ENCODE results near the gene IPO7.

- TF ChIP-seq EP300 (IDR thresholded peaks at IDR 0.05; ENCODE audit: borderline replicate concordance), result no peak
- TF ChIP-seq TAF1 (IDR thresholded peaks at IDR 0.05; ENCODE audit: low read depth), result no peak
- no peak for TF ChIP-seq CREB1 (IDR thresholded peaks at IDR 0.05; ENCODE audit: low read depth)
- no peak for TF ChIP-seq RAD21 (IDR thresholded peaks at IDR 0.05; ENCODE audit: low read depth)
- TF ChIP-seq EGR1 (IDR thresholded peaks at IDR 0.05), result no peak
- TF ChIP-seq MAX (IDR thresholded peaks at IDR 0.05), result no peak
- TF ChIP-seq, protein P1, sequence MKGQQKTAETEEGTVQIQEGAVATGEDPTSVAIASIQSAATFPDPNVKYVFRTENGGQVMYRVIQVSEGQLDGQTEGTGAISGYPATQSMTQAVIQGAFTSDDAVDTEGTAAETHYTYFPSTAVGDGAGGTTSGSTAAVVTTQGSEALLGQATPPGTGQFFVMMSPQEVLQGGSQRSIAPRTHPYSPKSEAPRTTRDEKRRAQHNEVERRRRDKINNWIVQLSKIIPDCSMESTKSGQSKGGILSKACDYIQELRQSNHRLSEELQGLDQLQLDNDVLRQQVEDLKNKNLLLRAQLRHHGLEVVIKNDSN (IDR thresholded peaks at IDR 0.05), result no peak
- TF ChIP-seq TEAD4 (IDR thresholded peaks at IDR 0.05), result no peak
- no peak for TF ChIP-seq ZBTB7A (IDR thresholded peaks at IDR 0.05; ENCODE audit: low read depth)
- TF ChIP-seq, protein P2, sequence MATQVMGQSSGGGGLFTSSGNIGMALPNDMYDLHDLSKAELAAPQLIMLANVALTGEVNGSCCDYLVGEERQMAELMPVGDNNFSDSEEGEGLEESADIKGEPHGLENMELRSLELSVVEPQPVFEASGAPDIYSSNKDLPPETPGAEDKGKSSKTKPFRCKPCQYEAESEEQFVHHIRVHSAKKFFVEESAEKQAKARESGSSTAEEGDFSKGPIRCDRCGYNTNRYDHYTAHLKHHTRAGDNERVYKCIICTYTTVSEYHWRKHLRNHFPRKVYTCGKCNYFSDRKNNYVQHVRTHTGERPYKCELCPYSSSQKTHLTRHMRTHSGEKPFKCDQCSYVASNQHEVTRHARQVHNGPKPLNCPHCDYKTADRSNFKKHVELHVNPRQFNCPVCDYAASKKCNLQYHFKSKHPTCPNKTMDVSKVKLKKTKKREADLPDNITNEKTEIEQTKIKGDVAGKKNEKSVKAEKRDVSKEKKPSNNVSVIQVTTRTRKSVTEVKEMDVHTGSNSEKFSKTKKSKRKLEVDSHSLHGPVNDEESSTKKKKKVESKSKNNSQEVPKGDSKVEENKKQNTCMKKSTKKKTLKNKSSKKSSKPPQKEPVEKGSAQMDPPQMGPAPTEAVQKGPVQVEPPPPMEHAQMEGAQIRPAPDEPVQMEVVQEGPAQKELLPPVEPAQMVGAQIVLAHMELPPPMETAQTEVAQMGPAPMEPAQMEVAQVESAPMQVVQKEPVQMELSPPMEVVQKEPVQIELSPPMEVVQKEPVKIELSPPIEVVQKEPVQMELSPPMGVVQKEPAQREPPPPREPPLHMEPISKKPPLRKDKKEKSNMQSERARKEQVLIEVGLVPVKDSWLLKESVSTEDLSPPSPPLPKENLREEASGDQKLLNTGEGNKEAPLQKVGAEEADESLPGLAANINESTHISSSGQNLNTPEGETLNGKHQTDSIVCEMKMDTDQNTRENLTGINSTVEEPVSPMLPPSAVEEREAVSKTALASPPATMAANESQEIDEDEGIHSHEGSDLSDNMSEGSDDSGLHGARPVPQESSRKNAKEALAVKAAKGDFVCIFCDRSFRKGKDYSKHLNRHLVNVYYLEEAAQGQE (IDR thresholded peaks at IDR 0.05; ENCODE audit: low read depth), result no peak
- no peak for TF ChIP-seq NFIC (IDR thresholded peaks at IDR 0.05)
- no peak for TF ChIP-seq CEBPB (IDR thresholded peaks at IDR 0.05)
Measured at GRCh38 chr11:9470765-9471164, 86.3 kb downstream of the IPO7 start.
